Measurements from ENCODE around the gene CHRNG. TPM values are rescaled to one million over a fixed set of nuclear protein-coding genes. Genes with fewer than 3 reads are reported as not detected.

Gene CHRNG
- total and polyA plus RNA-seq, 8 donors, result not detected

DNA sequence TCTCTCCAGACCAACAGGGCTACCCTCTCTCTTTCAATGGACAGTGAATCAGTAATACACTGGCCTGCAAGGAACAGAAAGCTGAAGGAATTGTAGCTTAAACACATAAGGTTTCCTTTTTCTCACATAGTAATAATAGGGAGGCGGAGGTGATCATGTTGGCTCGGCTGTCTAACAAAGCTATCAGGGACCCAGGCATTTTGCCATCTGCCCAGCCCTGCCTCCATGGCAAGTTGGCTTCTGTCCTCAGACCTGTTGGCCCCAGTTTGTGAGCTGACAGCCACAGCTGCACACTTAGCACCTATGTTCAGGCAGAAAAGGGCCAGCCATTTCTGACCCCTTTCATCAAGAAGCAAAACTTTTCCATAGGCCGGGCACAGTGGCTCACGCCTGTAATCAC lies 2.0 kb upstream of the CHRNG start:
- no peak for FAIRE-seq
- TF ChIP-seq, protein P1, sequence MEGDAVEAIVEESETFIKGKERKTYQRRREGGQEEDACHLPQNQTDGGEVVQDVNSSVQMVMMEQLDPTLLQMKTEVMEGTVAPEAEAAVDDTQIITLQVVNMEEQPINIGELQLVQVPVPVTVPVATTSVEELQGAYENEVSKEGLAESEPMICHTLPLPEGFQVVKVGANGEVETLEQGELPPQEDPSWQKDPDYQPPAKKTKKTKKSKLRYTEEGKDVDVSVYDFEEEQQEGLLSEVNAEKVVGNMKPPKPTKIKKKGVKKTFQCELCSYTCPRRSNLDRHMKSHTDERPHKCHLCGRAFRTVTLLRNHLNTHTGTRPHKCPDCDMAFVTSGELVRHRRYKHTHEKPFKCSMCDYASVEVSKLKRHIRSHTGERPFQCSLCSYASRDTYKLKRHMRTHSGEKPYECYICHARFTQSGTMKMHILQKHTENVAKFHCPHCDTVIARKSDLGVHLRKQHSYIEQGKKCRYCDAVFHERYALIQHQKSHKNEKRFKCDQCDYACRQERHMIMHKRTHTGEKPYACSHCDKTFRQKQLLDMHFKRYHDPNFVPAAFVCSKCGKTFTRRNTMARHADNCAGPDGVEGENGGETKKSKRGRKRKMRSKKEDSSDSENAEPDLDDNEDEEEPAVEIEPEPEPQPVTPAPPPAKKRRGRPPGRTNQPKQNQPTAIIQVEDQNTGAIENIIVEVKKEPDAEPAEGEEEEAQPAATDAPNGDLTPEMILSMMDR (IDR thresholded peaks at IDR 0.05), result no peak
- no peak overlapping the region for H3K27ac ChIP-seq
- no peak overlapping the region for H3K4me3 ChIP-seq
- peak in 5 of 6 donors; percentile 78 to 90 (median 83) for DNase-seq
- intact Hi-C loops (cut with DNase I), result no loop called here
- 27 to 35% methylated on average over 4 of the region's 4 CpGs for WGBS, 2 donors
- H3K27me3 ChIP-seq, result no peaks in the 10 kb centered on the region
- no peaks in the 10 kb centered on the region for H3K4me1 ChIP-seq
- H3K9me3 ChIP-seq, result no peaks in the 10 kb centered on the region
- H3K36me3 ChIP-seq, result no peaks in the 10 kb centered on the region
- peak; percentile 76 to 91 (median 88) for ATAC-seq

DNA sequence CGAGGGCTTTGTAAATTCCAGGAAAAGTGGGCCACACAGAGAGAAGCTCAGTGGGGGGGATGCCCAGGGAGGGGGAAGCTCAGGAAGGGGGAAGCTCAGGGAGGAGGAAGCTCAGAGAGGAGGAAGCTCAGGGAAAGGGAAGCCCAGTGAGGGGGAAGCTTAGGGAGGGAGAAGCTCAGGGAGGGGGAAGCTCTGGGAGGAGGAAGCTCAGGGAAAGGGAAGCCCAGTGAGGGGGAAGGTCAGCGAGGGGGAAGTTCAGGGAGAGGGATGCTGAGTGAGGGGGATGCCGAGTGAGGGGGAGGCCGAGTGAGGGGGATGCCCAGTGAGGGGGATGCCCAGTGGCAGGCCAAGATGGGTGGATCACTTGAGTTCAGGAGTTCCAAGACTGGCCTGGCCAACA lies 821 bp upstream of the CHRNG start:
- no peaks in the 10 kb centered on the region for H3K4me1 ChIP-seq
- no peaks in the 10 kb centered on the region for H3K36me3 ChIP-seq
- FAIRE-seq, result no peak
- no peaks in the 10 kb centered on the region for H3K27me3 ChIP-seq
- DNase-seq, result peak in 2 of 6 donors; percentile 8 to 22
- no peak for ATAC-seq
- intact Hi-C loops (cut with DNase I), result no loop called here
- TF ChIP-seq, protein P1 (IDR thresholded peaks at IDR 0.05), result no peak
- WGBS, 2 donors, result 63 to 73% methylated on average over 4 of the region's 4 CpGs
- no peak overlapping the region for H3K27ac ChIP-seq
- no peaks in the 10 kb centered on the region for H3K9me3 ChIP-seq
- no peak overlapping the region for H3K4me3 ChIP-seq

DNA sequence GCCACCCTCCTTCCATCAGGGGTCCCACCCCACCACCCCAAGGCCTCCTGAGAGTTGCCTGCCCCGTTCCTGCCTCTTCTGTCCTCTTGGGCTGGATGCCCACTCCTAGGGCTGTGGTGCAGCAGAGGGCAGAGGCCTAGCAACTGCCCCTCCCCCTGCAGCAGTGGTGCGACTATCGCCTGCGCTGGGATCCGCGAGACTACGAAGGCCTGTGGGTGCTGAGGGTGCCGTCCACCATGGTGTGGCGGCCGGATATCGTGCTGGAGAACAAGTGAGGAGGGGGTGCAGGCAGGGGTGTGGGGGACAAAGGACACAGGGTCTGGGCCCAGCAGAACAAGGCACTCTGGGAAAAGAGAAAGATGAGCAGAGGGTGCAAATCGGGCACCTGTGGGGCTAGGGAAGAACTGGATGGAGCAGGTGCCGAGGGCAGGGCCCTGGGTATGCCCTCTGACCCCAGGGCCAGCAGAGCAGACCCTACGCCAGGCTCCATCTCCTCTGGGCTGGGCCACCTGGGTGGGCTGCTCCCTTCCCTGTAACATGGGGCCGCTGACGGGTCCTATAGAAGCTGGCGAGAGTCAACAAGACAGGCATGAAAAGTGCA lies 1.0 kb downstream of the CHRNG start:
- ATAC-seq, result no peak
- H3K27me3 ChIP-seq, result no peaks in the 10 kb centered on the region
- no peak overlapping the region for H3K4me3 ChIP-seq
- intact Hi-C loops (cut with DNase I), result no loop called here
- WGBS, 2 donors, result 78 to 81% methylated on average over 17 of the region's 17 CpGs
- no peak overlapping the region for H3K27ac ChIP-seq
- H3K4me1 ChIP-seq, result no peaks in the 10 kb centered on the region
- no peak for FAIRE-seq
- TF ChIP-seq, protein P1 (IDR thresholded peaks at IDR 0.05), result no peak
- H3K36me3 ChIP-seq, result no peaks in the 10 kb centered on the region
- no peaks in the 10 kb centered on the region for H3K9me3 ChIP-seq
- peak in 1 of 6 donors; percentile 68 for DNase-seq

DNA sequence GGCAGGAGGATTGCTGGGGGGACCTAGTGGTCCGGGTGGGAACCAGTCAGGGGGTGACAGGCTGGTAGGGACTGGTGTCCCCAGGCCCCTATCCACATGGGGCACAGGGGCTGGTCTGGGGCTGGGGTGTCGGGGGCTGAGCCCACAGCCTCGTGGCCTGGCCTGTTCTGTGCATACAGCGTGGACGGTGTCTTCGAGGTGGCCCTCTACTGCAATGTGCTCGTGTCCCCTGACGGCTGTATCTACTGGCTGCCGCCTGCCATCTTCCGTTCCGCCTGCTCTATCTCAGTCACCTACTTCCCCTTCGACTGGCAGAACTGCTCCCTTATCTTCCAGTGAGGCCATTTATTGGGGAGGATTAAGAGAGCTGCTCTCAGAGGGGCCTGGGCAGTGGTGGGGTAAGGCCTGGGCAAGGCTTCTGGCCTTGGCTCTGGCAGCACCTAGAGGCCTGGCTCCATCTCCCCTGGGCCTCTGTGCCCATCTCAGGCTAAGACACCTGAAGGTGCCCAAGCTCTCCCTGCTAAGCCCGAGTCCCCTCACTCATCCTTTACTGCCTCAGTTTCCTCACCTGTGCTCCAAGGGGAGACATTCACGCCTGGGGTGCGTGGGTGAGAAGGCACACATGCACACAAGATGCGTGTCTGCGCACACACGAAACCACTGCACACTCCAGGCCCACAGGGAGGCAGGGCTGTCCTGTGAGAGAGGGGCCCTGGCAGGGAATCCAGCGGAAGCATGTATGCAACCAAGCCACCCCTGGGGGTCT lies 1.9 kb downstream of the CHRNG start:
- intact Hi-C loops (cut with DNase I), result no loop called here
- 66 to 73% methylated on average over 19 of the region's 19 CpGs for WGBS, 2 donors
- no peaks in the 10 kb centered on the region for H3K4me1 ChIP-seq
- H3K27ac ChIP-seq, result no peak overlapping the region
- TF ChIP-seq, protein P1 (IDR thresholded peaks at IDR 0.05), result no peak
- DNase-seq (peak in 1 of 6 donors; percentile 55), FAIRE-seq (no peak), ATAC-seq (no peak)
- H3K27me3 ChIP-seq, result no peaks in the 10 kb centered on the region
- H3K36me3 ChIP-seq, result no peaks in the 10 kb centered on the region
- no peak overlapping the region for H3K4me3 ChIP-seq
- no peaks in the 10 kb centered on the region for H3K9me3 ChIP-seq

All from pancreas (tissue), 10 donors.